Measurements from ENCODE around the gene IKBKE.

Gene IKBKE

DNA sequence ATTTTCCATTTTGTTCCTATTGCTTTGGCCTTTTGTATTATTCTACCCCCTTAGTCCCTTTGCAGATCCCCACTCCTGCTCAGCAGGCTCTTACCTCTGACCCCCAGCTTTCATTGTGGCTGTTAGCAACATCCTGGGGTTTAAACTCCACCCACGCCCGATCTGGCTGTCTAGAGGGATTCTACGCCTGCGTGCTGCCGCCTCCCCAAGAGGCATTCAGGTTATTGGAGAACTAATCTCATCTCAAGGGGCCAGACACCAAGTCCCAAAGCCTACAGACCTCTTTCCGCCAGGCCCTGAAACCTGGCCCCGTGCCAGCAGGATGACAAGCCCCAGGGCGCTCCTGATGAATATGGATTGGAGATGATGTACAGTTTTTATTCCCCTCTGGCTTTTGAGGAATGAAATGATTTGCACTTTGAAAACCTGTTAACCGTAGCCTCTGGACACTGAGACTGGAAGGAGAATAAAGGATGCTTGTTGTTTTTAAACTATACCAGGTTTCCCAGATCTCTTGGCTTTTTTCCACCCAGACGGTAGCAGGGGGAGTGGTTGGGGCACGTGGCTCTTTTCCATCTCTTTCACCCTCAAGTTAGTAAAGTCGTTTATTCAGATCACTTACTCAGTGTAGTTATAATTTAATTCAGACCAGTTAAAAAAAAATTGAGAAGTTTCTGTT lies 14.5 kb upstream of the IKBKE start:
- peak; percentile 40 for DNase-seq

GRCh38 chr1:206456577-206457370 lies 13.5 kb upstream of the IKBKE start:
- no peak for DNase-seq

GRCh38 chr1:206457408-206458120 lies 12.7 kb upstream of the IKBKE start:
- DNase-seq, result no peak

- DNase-seq, result no peak
Measured at GRCh38 chr1:206459703-206460102, 10.6 kb upstream of the IKBKE start.

- DNase-seq, result no peak
Measured at GRCh38 chr1:206460836-206461426, 9.3 kb upstream of the IKBKE start.

GRCh38 chr1:206461602-206462455 lies 8.4 kb upstream of the IKBKE start:
- no peak for DNase-seq

- no peak for DNase-seq
Measured at GRCh38 chr1:206463137-206463536, 7.1 kb upstream of the IKBKE start.

DNA sequence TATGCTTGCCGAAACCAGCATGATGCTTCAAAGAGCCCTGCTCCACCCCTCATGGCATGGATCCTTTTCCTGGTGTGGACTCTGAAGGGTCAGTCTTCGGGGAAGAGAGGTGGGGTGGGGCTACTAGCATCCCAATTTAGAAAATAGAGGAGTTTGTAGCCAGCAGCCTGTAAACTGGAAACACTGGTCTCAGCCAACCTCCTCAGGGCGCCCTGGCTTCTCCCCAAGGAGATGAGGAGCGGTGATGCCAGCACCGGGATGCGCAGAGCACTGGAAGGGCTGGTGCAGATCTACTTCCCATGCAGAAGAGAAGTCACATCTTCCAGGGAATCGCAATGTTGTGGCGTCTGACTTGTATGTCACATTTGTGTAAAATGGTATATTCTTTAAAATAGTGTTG lies 6.4 kb upstream of the IKBKE start:
- DNase-seq, result no peak

GRCh38 chr1:206464456-206464964 lies 5.8 kb upstream of the IKBKE start:
- DNase-seq, result no peak

GRCh38 chr1:206465951-206466350 lies 4.3 kb upstream of the IKBKE start:
- no peak for DNase-seq

DNA sequence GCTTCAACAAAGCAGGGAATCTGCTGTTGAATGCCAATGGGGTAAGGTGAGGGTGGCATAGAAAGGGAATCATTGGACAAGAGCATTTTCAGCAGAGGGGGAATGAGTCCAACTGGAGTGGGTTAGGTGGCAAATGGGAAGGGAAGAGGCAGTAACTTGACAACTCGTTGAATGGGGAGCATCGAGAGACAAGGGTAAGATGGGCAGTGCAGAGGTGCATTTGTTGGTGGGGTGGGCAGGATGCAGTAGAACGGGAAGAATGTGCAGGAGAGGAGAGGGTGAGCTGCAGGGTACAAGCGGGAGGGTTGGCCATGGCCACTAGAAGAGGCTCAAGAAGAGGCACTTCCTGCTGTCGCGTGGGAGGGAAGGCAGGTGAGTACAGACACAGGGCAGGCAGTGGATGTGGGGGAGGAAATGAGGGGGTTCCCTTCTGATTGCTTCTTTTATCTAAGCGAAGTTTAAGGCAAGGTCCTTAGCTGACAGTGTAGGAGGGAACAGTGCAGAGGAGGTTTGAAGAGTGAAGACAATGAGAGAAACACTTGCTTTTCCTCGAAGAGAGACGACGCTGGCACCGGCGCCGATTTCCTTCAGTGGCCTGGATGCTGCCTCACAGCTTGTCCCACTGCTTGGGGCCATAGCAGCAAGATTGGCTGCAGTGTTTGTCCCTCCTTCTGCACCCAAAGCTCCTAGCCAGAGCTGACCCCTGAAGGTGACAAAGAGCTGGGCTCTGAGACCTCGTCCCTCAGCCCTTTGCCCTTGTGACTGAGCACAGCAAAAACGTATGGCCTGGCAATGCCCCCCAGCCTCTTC lies 3.2 kb upstream of the IKBKE start:
- no peak for DNase-seq

DNA sequence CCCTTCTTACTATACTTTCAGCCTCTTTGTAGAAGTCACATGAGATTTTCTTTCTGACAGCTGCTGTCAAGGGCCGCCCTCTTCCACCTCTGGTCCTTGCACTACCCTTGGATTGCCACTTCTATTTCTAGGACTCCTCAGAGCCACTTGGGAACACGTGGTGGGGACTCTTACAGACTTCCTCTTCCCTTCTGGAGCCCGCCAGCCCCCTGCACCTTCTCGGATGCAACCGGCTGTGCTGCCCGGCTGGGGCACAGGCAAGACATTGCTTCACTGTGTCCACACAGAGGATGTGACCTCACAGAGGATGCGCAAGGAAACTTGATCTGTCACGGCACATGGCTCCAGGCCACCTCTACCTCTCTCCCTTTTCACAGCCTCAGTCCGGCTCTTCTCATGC lies 2.4 kb upstream of the IKBKE start:
- no peak for DNase-seq

DNA sequence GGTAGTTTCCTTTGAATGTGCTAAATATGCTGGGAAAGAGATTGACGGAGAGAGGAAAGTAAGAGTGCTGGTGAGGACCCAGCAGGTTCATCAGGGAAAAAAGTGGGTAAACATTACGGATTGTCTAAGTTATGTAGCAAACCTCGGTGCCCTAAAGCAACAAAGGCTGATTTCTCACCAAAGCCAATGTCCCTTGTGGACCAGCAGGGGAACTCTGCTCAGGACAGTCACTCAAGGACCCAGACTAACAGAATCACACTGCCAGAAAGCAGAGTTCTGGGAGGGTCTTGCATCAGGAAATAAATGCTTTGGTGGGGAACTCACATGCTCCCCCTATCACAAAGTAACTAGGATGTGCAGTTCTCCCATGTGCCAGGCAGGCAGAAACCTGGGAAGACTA lies 1.7 kb upstream of the IKBKE start:
- no peak for DNase-seq

- no peak for DNase-seq
Measured at GRCh38 chr1:206469411-206469932, 804 bp upstream of the IKBKE start.

DNA sequence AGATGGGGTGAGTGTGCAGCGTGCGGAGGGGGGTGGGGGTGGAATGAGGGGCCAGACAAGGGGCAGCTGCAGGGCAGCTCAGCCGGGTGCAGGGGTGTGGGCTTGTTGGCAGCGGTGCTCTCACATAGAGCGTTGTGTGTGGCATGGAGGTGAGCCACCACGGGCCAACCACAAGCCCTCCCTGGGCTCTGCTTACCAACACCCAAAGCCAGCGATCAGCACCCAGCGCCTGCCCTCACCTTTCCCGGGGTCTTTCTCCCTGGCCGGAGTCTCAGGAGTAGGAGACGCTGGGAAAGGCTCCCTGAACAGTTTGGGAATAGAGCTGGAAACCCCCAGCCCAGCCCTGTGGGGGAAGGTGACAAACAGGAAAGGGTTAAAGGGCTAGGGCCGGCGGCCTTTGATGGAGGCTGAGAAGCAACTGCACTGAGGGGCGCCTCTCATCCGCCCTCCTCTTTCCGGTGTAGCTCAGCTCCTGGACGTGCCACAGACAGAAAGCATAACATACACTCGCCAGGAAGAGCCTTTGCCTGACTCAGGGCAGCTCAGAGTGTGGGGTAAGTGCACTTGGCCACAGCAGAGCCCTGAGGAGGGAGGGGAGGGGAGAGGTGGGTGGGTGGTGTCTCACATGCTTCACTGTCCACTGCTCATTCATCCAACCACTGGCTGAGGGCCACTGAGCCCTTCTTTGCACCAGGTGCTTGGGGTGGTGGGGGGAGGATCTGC lies 577 bp downstream of the IKBKE start:
- DNase-seq, result no peak

DNA sequence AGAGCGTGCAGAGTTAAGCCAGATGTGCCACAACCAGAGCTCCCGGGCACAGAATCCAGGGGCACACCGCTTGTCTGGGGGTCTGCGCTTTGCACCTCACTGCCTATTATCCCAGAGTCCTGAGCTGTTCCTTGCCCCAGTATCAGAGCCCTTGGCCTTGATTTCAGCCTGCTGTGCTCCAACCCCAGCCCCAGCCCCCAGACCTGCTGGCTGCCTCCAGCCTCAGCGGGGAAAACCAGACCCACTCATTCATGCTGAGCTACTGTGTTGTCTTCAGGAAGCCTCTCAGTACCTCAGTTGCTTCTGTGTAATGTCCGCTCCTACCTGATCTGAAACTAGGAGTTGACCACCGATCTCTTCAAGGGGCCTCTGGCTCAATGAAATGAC lies 1.1 kb downstream of the IKBKE start:
- DNase-seq, result no peak

DNA sequence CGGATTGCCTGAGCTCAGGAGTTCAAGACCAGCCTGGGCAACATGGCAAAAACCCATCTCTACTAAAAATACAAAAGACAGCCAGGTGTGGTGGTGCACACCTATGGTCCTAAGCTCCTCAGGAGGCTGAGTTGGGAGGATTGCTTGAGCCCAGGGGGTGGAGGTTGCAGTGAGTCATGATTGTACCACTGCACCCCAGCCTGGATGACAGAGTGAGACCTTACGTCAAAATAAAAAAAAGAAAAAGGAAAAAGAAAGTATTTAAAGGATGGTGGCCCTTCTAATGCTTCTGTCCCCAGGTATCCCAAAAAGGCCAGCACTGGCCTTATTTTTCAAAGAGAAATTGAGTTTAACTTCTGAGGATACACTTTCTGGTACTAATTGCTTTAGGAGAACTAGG lies 1.7 kb downstream of the IKBKE start:
- DNase-seq, result no peak

DNA sequence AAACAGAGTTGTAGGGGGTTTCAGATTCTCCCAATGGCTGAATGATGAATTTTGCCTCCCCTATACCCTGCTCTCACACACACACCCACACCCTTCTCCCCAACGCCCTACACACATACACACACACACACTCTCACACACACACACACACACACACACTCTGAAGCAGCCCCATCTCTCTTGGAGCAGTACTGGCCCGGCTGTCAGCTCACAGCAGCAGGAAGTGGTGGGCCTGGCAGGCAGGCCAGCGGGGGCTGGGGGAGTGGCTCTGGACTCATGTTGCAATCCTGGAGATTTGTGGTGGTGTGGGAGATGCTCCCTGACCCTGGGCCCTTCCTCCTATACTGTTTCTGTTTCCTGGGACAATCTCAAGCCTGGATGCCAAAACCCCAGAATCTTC lies 2.2 kb downstream of the IKBKE start:
- no peak for DNase-seq

DNA sequence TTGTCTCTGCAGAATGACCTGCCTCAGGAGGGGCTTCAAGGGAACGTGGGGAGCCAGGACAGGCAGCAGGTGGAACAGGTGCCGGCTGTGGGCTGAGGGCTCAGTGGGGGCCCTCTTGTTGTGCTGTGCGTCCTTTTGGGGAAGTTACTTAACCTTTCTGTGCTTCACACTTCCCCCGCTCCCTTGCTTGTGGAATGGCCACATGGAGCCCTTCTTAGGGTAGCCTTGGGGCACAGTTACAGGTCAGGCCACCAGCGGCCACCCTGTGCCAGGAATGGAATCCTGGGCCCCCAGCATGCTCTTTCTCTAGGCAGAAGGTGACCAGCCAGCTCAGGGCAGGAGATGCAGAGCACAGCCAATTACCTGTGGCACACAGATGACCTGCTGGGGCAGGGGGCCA lies 2.6 kb downstream of the IKBKE start:
- no peak for DNase-seq

DNA sequence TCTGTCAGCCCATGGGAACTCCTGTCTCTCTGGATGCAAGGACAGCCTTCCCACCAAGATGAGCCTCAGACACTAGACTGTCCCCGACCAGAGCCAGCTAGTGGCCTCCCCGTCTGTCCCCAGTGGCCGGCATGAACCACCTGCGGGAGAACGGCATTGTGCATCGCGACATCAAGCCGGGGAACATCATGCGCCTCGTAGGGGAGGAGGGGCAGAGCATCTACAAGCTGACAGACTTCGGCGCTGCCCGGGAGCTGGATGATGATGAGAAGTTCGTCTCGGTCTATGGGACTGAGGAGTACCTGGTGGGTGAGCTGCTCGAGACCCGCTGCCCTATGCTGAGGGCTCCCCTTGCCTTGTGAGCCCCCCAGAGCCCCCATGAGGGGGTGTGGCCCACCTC lies 5.8 kb downstream of the IKBKE start:
- no peak for DNase-seq

GRCh38 chr1:206476591-206476990 lies 6.3 kb downstream of the IKBKE start:
- DNase-seq, result no peak
